TTC549 (cell line): ENCODE data around the gene FKRP.

Experiments
- FAIRE-seq: peaks from 2 replicates; lab custom pipeline; 2012; peaks lifted over from hg19 to GRCh38; lab: Jason Lieb, UNC

Gene FKRP

GRCh38 chr19:46732172-46732938, 13.5 kb upstream of the FKRP start:
- no peak for FAIRE-seq

GRCh38 chr19:46732966-46733689, 12.7 kb upstream of the FKRP start:
- no peak for FAIRE-seq

GRCh38 chr19:46733690-46734292, 12.1 kb upstream of the FKRP start:
- no peak for FAIRE-seq

- FAIRE-seq = no peak
These were observed 9.1 kb upstream of the FKRP start for GRCh38 chr19:46736531-46737297.

- no peak for FAIRE-seq
These were observed 8.6 kb upstream of the FKRP start for GRCh38 chr19:46737298-46737654.

GRCh38 chr19:46737761-46738171, 8.1 kb upstream of the FKRP start:
- FAIRE-seq = no peak

GRCh38 chr19:46739290-46739771, 6.5 kb upstream of the FKRP start:
- FAIRE-seq = no peak

- no peak for FAIRE-seq
These were observed 4.4 kb upstream of the FKRP start for GRCh38 chr19:46741447-46741846.

- FAIRE-seq = no peak
These were observed 2.9 kb upstream of the FKRP start for GRCh38 chr19:46742926-46743480.

- no peak for FAIRE-seq
These were observed 1.7 kb upstream of the FKRP start for GRCh38 chr19:46744005-46744691.

GRCh38 chr19:46745030-46745429, 827 bp upstream of the FKRP start:
- FAIRE-seq = no peak

GRCh38 chr19:46746281-46747057, 612 bp downstream of the FKRP start, which contains the start of gene STRN4:
TSS of gene STRN4 (minus strand) at chr19:46746450. CDS start at chr19:46746430, 20 bp downstream.
- FAIRE-seq = no peak

GRCh38 chr19:46748325-46749109, 2.7 kb downstream of the FKRP start:
- FAIRE-seq = no peak

- no peak for FAIRE-seq
These were observed 7.7 kb downstream of the FKRP start for GRCh38 chr19:46753420-46754155.

GRCh38 chr19:46755077-46755852, 9.4 kb downstream of the FKRP start:
- FAIRE-seq = no peak

- FAIRE-seq = no peak
These were observed 10.1 kb downstream of the FKRP start for GRCh38 chr19:46755853-46756543.

GRCh38 chr19:46756544-46756888, 10.7 kb downstream of the FKRP start:
- FAIRE-seq = no peak

- FAIRE-seq = no peak
These were observed 13.3 kb downstream of the FKRP start for GRCh38 chr19:46759206-46759605.
